ENCODE results near the gene ZNF639.

- TF ChIP-seq ZNF274 (IDR thresholded peaks at IDR 0.05; ENCODE audit: low read depth, low read length) (no peak), SUZ12 (IDR thresholded peaks at IDR 0.05; ENCODE audit: extremely low read depth, insufficient read depth, insufficient read length) (no peak), YY1 (IDR thresholded peaks at IDR 0.05; ENCODE audit: insufficient read depth, insufficient read length) (no peak)
Observed at GRCh38 chr3:179308001-179308400, 14.8 kb upstream of the ZNF639 start.
